Natural killer cell treated with Interleukin-12 subunit alpha and Interleukin-12 subunit beta and Interleukin-15 and Interleukin-18, amount 100 ng/mL, for 72 hours (primary cell): ENCODE measurements around the gene ZCCHC3. TPM values are rescaled to one million over a fixed set of nuclear protein-coding genes. Genes with fewer than 3 reads are reported as not detected.

ENCODE experiments used
- ATAC-seq, 2 donors: fragments of 150-1000 bp; cut with Tn5 transposase in 1 of 2; sonication (Bioruptor Pico), chemical (Tn5 transposase) in 1 of 2; 2 replicates each; pipeline ENCODE4 v1.10.0; 2021
- DNase-seq: peaks from one replicate; pipeline ENCODE4 v3.0.0; 2022; ENCODE audit warnings: low spot score
- H3K27ac Mint-ChIP-seq, 2 donors: 1 replicate in 1 of 2; 2 replicates in 1 of 2; pipeline ENCODE4 v1.8.0; 2022; ENCODE audit warnings: mixed read lengths in 2 of 2, mild to moderate bottlenecking in 1 of 2, moderate library complexity in 1 of 2
- H3K27me3 Mint-ChIP-seq, 2 donors: 1 replicate in 1 of 2; 2 replicates in 1 of 2; pipeline ENCODE4 v1.8.0; 2022; ENCODE audit warnings: mixed read lengths in 2 of 2
- H3K36me3 Mint-ChIP-seq: one replicate; pipeline ENCODE4 v1.8.0; 2022; ENCODE audit warnings: mixed read lengths
- H3K4me1 Mint-ChIP-seq, 2 donors: 1 replicate in 1 of 2; 2 replicates in 1 of 2; pipeline ENCODE4 v1.8.0; 2022; ENCODE audit warnings: low read depth in 2 of 2, mixed read lengths in 2 of 2, mild to moderate bottlenecking in 1 of 2
- H3K4me3 Mint-ChIP-seq: one replicate; pipeline ENCODE4 v1.8.0; 2022; ENCODE audit warnings: mixed read lengths
- H3K9me3 Mint-ChIP-seq: 2 replicates; pipeline ENCODE4 v1.8.0; 2022; ENCODE audit warnings: mixed read lengths
- total RNA-seq, 2 donors: library from RNA; stranded (reverse); gene quantifications; one replicate each; pipeline ENCODE4 v1.2.3, GENCODE V29; 2022

ZCCHC3 gene
- total RNA-seq, 2 donors from 2014 or later: 18.7 to 20.6 TPM

GRCh38 chr20:294602-295001, 2.8 kb upstream of the ZCCHC3 start:
- Mint-ChIP-seq H3K9me3 (no peaks in the 10 kb centered on the region), H3K4me3 (no peak overlapping the region), H3K27me3 (no peaks in the 10 kb centered on the region), H3K27ac (no peak overlapping the region), H3K4me1 (peaks cover 29 to 37% of the 10 kb centered on the region in 2 donors), H3K36me3 (peaks cover 18% of the 10 kb centered on the region)
- no peak for ATAC-seq
- DNase-seq: no peak

DNA sequence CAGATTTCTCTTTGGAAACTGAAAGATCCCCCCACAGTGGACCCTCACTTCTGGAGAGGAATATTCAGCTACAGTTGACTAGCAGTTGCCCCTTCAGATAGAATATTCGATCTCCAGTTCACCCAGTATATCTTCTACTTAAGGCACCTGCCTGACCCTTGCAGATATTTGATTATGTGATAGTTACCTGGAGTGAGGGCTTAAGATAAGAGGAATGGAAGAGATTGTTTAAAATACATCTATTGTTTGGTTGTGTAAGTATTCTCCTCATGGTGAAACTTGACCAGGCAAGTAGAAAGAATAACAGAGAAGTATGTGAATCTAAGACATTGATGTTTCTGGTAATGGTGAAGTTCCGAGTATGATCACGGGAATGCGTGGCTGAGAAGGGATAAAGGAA, 1.6 kb upstream of the ZCCHC3 start:
- no peak for ATAC-seq
- no peak for DNase-seq
- H3K27ac Mint-ChIP-seq: peak overlapping the region; percentile 99 to 100
- no peaks in the 10 kb centered on the region for H3K9me3 Mint-ChIP-seq
- no peaks in the 10 kb centered on the region for H3K27me3 Mint-ChIP-seq
- peak overlapping the region; percentile 97 for H3K4me3 Mint-ChIP-seq
- peaks cover 18% of the 10 kb centered on the region for H3K36me3 Mint-ChIP-seq
- H3K4me1 Mint-ChIP-seq: peaks cover 29 to 42% of the 10 kb centered on the region in 2 donors

DNA sequence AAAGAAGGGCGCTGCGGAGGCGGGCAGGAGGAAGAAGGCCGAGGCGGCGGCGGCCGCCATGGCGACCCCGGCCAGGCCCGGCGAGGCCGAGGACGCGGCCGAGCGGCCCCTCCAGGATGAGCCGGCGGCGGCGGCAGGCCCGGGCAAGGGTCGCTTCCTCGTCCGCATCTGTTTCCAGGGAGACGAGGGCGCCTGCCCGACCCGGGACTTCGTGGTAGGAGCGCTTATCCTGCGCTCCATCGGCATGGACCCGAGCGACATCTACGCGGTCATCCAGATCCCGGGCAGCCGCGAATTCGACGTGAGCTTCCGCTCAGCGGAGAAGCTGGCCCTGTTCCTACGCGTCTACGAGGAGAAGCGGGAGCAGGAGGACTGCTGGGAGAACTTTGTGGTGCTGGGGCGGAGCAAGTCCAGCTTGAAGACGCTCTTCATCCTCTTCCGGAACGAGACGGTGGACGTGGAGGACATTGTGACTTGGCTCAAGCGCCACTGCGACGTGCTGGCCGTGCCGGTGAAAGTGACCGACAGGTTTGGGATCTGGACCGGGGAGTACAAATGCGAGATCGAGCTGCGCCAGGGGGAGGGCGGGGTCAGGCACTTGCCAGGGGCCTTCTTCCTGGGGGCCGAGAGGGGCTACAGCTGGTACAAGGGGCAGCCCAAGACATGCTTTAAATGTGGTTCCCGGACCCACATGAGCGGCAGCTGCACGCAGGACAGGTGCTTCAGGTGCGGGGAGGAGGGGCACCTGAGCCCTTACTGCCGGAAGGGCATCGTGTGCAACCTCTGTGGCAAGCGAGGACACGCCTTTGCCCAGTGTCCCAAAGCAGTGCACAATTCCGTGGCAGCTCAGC, 780 bp downstream of the ZCCHC3 start:
- Mint-ChIP-seq H3K27me3 (no peaks in the 10 kb centered on the region), H3K4me3 (peak overlapping the region; percentile 98), H3K27ac (peak overlapping the region; percentile 99 to 100), H3K9me3 (no peaks in the 10 kb centered on the region), H3K4me1 (peaks cover 40 to 52% of the 10 kb centered on the region in 2 donors), H3K36me3 (peaks cover 18% of the 10 kb centered on the region)
- peak; percentile 69 for DNase-seq
- ATAC-seq: peak; percentile 36 to 40

DNA sequence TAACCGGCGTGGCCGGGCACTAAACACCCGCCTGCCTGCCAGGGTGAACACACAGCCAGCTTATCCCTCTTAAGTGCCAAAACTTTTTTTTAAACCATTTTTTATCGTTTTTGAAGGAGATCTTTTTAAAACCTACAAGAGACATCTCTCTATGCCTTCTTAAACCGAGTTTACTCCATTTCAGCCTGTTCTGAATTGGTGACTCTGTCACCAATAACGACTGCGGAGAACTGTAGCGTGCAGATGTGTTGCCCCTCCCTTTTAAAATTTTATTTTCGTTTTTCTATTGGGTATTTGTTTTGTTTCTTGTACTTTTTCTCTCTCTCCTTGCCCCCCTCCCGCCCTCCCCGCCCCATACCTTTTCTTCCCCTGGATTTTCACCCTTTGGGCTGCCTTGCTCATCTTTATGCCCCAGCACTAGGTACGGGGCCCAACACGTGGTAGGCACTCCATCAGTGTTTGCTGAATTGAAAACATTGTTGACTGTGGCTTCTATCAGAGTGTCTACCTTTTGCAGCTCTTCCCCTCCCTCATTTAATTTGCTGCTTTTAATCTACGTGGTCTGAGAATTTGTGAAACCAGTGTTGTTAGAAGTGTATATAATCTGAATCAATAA, 1.5 kb downstream of the ZCCHC3 start:
- Mint-ChIP-seq H3K27me3 (no peaks in the 10 kb centered on the region), H3K4me3 (peak overlapping the region; percentile 98), H3K36me3 (peaks cover 18% of the 10 kb centered on the region), H3K27ac (peak overlapping the region; percentile 98 to 100), H3K9me3 (no peaks in the 10 kb centered on the region), H3K4me1 (peaks cover 40 to 52% of the 10 kb centered on the region in 2 donors)
- no peak for ATAC-seq
- DNase-seq: no peak

DNA sequence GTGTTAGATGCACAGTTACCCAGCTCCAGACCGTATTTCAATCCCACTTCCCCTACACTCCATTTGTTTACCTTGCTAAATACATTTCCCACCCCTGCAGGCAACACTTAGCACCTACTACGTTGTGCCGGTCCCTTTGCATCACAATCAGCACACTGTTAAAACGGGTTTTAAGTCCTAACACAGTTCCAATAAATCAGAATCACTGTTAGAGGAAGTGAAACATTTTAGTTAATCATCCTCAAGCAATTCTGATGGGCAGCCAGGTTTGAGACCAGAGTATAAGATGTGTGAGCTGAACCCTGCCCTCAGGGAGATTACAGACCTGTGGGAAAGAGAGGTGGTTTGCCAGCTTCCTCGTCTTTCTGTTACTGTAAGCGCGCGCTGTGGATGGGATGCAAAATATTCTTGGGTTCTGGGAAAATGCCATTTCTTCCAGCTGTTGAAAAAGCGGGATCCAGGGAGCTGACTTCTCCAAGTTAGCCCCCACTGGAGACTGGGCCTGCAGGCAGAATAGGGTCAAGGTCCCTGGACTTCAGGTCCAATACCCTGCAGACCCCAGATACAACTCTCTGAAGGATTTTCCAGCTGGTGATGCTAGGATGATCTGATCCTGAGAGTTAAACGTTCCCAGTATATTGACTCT, 3.1 kb downstream of the ZCCHC3 start:
- ATAC-seq: no peak
- H3K9me3 Mint-ChIP-seq: no peaks in the 10 kb centered on the region
- no peak overlapping the region for H3K27ac Mint-ChIP-seq

DNA sequence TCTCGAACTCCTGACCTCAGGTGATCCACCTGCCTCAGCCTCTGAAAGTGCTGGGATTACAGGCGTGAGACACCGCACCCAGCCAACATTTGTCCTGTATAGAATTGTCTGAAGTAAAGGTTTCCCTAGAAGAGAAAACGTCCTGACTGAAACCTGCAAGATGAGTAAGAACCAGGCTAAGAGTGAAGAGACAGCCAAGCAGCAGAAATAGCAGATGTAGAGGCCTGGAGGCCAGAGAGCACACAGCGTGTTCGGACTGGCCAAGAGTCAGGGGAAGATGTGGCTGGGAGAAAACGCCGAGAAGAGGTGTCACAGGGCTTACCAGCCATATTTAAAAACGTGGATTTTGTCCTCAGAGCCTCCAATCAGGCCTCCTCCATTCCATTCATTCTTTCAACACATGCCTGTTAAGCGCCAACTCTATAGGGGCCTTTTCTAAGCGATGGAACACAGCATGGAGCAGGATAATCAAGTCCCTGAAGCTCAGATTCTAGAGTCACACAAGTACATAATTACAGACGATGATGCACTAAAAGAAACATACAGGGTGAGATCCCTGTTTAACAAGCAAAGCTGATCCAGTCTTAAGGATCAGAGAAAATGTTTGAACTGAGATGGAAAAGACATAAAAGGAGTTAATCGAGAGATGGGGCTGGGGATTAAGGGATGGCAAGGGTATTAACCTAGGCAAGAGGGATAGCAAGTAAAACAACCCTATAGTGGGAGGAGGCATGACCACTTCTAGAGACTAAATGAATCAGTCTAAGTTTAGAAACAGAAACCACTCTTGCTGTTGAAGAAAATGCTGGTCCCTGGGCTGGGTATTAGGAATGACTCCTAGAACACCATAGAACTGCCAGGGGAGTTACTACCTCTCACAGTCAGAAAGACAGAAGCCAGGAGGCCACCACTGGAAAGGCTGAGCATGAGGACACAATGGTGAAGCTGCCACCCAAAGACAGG, 4.8 kb downstream of the ZCCHC3 start:
- no peak overlapping the region for H3K4me3 Mint-ChIP-seq
- peaks cover 28 to 37% of the 10 kb centered on the region in 2 donors for H3K4me1 Mint-ChIP-seq

More for the DNA sequence above, 3.1 kb downstream of the ZCCHC3 start:
- Mint-ChIP-seq H3K36me3 (peaks cover 18% of the 10 kb centered on the region), H3K4me1 (peaks cover 40 to 52% of the 10 kb centered on the region in 2 donors), H3K27me3 (no peaks in the 10 kb centered on the region), H3K4me3 (peak overlapping the region; percentile 98)
- DNase-seq: no peak

DNA sequence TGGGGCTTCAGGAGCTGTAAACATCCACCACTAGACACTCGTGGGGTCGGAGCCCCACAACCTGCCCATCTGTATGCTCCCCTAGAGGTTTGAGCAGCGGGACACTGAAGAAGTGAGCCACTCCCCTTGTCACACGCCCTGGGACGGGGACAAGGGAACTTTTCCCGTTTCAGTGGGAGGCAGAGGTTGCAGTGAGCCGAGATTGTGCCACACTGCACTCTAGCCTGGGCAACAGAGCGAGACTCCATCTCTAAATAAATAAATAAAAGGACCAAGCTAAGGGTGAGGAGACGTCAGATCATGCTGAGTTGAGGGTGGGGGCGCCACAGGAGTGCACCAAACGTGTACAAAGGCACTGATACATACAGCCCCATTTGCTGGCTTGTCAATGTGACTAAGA, 8.4 kb downstream of the ZCCHC3 start:
- Mint-ChIP-seq H3K4me3 (no peak overlapping the region), H3K27ac (no peak overlapping the region), H3K9me3 (no peaks in the 10 kb centered on the region), H3K27me3 (no peaks in the 10 kb centered on the region), H3K36me3 (no peaks in the 10 kb centered on the region), H3K4me1 (peaks cover 17 to 23% of the 10 kb centered on the region in 2 donors)
- no peak for ATAC-seq
- no peak for DNase-seq

More for the DNA sequence above, 4.8 kb downstream of the ZCCHC3 start:
- DNase-seq (no peak), ATAC-seq (no peak)
- Mint-ChIP-seq H3K27ac (no peak overlapping the region), H3K36me3 (peaks cover 17% of the 10 kb centered on the region), H3K27me3 (no peaks in the 10 kb centered on the region), H3K9me3 (no peaks in the 10 kb centered on the region)

DNA sequence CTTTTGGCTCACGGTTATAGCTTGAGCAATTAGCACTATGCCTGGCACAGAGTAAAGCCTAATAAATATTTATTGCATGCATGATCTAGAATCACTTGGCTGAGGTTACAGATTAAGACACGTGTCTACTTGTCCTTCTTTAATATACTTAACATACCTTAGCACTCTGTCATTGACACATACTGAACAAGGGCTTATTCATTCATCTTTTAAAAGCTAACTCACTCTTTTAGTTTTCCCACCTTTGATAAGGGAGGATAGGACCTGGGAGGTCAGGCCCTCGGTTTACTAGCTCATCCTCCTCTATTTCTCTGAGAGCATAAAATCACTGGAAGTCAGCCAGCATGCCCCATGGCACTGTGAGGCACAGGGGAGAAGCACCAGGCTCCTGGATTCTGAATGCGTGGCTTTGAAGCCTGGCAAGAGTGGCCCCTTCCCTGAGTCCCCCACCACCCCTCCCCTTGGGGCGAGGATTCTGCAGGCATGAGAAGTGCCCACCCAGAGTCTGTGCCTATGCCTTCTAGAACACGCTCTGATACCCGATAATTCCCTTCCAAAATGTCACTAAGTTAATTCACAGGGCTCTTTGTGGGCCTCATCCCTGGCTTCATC, 11.2 kb downstream of the ZCCHC3 start:
- Mint-ChIP-seq H3K4me1 (peaks cover 12 to 15% of the 10 kb centered on the region in 2 donors), H3K36me3 (no peaks in the 10 kb centered on the region), H3K27me3 (peaks cover 0 to 3% of the 10 kb centered on the region in 2 donors), H3K9me3 (no peaks in the 10 kb centered on the region), H3K4me3 (no peak overlapping the region), H3K27ac (no peak overlapping the region)
- DNase-seq (no peak), ATAC-seq (no peak)

- Mint-ChIP-seq H3K9me3 (no peaks in the 10 kb centered on the region), H3K27me3 (peaks cover 0 to 3% of the 10 kb centered on the region in 2 donors), H3K4me3 (no peak overlapping the region), H3K4me1 (peaks cover 12 to 15% of the 10 kb centered on the region in 2 donors), H3K27ac (no peak overlapping the region), H3K36me3 (no peaks in the 10 kb centered on the region)
- ATAC-seq (no peak), DNase-seq (no peak)
These were observed 12.0 kb downstream of the ZCCHC3 start for GRCh38 chr20:309306-309840.

DNA sequence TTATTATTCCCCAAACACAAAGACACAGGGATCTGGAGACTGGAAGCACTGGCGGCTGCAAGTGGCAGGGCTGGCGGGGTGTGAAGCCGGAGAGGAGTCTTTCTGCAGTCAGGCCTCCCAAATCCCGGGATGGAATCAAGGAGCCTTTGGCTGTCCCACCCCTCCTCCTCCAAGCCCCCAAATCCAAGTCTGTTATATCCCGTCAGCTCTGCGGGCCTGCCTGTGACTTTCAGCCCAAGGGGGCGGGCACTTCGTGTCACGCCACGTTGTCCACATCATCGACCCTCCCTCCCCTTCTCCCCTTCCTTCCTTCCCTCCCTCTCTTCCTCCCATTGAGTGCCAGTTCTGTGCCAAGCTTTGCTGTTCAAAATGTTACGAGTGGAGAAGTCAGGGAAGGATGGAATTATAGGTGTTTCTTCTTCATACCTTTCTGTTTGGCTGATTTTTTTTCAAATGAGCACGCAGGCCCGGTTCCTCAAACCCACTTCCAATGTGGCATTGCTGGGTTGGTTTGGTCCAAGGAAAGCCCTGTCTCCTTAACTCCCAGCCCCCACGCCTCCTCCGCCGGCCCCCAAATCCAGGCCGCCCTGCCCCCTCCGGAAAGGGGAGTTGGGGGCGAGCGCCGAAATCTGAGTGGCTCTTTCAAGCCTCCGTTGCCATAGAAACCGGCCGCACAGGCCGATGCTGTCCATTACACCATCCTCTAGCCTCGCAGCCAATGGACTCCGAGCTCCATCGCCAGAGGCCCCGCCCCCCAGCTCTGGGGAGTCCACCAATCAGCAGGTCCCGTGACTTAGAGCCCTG, 12.7 kb downstream of the ZCCHC3 start:
- Mint-ChIP-seq H3K9me3 (no peaks in the 10 kb centered on the region), H3K27ac (peak overlapping the region; percentile 50 to 82), H3K4me3 (peak overlapping the region; percentile 77), H3K4me1 (peaks cover 12 to 15% of the 10 kb centered on the region in 2 donors), H3K27me3 (peaks cover 0 to 3% of the 10 kb centered on the region in 2 donors), H3K36me3 (no peaks in the 10 kb centered on the region)
- ATAC-seq (peak; percentile 99 to 100), DNase-seq (peak; percentile 95)

DNA sequence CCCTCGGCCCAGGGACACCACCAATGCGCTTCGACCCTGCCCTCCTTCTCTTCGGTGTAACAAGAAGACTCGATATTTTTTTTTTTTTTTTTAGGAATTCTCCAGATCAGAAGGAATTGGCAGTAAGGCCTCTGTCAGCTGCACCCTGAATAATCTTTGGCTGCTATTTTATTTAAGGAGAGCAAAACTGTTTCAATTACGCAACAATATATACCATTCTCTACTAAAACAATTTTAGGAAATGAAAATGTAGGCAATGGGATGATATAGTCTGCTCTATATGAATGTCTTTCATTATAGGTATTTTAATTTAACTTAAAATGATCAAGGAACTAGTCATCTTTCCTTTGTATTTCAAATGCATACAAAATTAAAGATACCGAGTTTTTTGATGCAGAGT, 13.3 kb downstream of the ZCCHC3 start:
- ATAC-seq (no peak), DNase-seq (no peak)
- Mint-ChIP-seq H3K27ac (peak overlapping the region; percentile 50 to 82), H3K36me3 (no peaks in the 10 kb centered on the region), H3K9me3 (no peaks in the 10 kb centered on the region), H3K4me3 (peak overlapping the region; percentile 77), H3K27me3 (peaks cover 0 to 3% of the 10 kb centered on the region in 2 donors), H3K4me1 (peaks cover 12 to 15% of the 10 kb centered on the region in 2 donors)

GRCh38 chr20:311609-312008, 14.2 kb downstream of the ZCCHC3 start:
- ATAC-seq (no peak), DNase-seq (no peak)
- peaks cover 12 to 15% of the 10 kb centered on the region in 2 donors for H3K4me1 Mint-ChIP-seq
- no peaks in the 10 kb centered on the region for H3K9me3 Mint-ChIP-seq
- peaks cover 0 to 3% of the 10 kb centered on the region in 2 donors for H3K27me3 Mint-ChIP-seq
- no peak overlapping the region for H3K27ac Mint-ChIP-seq
- H3K4me3 Mint-ChIP-seq: peak overlapping the region; percentile 54
- H3K36me3 Mint-ChIP-seq: no peaks in the 10 kb centered on the region
